ENCODE results near the gene CCR1.
"Not testable (repeated sequence)": the region's sequence is repeated elsewhere in the genome, so short reads cannot be mapped to it uniquely, and the experiment has no call there.

CCR1 gene

GRCh38 chr3:46168583-46169345 lies 39.3 kb downstream of the CCR1 start:
- no peak for DNase-seq (ENCODE audit: low read depth)

GRCh38 chr3:46163556-46164041 lies 44.5 kb downstream of the CCR1 start:
- DNase-seq (ENCODE audit: low read depth): no peak

- no peak for DNase-seq (ENCODE audit: low read depth)
Measured at GRCh38 chr3:46162975-46163555, 45.0 kb downstream of the CCR1 start.

GRCh38 chr3:46157685-46158084 lies 50.4 kb downstream of the CCR1 start:
- not testable (repeated sequence) for DNase-seq (ENCODE audit: low read depth)

- DNase-seq (ENCODE audit: low read depth): no peak
Measured at GRCh38 chr3:46154311-46154710, 53.8 kb downstream of the CCR1 start.
